Esophagus (tissue), 2 donors: ENCODE results near the gene MRPL12. TPM values are rescaled to one million over a fixed set of nuclear protein-coding genes. Genes with fewer than 3 reads are reported as not detected.

Source experiments
- H3K27ac ChIP-seq, 2 donors: one replicate each; pipeline ENCODE4 v1.5.1; 2013; ENCODE audit warnings: low read depth in 2 of 2, mild to moderate bottlenecking in 2 of 2, inconsistent platforms in 1 of 2, low read length in 1 of 2, moderate library complexity in 1 of 2
- H3K27me3 ChIP-seq, 2 donors: one replicate each; pipeline ENCODE4 v1.6.1; 2013; ENCODE audit warnings: low read length in 2 of 2, control low read depth in 1 of 2, mild to moderate bottlenecking in 1 of 2; ENCODE audit not compliant: insufficient read depth in 2 of 2, control insufficient read depth in 1 of 2
- H3K36me3 ChIP-seq, 2 donors: one replicate each; pipeline ENCODE4 v1.6.1; 2013; ENCODE audit warnings: low read length in 1 of 2; ENCODE audit not compliant: control insufficient read depth in 2 of 2, insufficient read depth in 2 of 2
- H3K4me1 ChIP-seq, 2 donors: one replicate each; pipeline ENCODE4 v1.6.1; 2013; ENCODE audit warnings: low read length in 1 of 2; ENCODE audit not compliant: control insufficient read depth in 2 of 2, insufficient read depth in 2 of 2
- H3K4me3 ChIP-seq, 2 donors: one replicate each; pipeline ENCODE4 v1.5.1; 2013; ENCODE audit warnings: low read length in 2 of 2, mild to moderate bottlenecking in 2 of 2, low read depth in 1 of 2, moderate library complexity in 1 of 2
- H3K9me3 ChIP-seq, 2 donors: one replicate each; pipeline ENCODE4 v1.6.1; 2013; ENCODE audit warnings: mild to moderate bottlenecking in 2 of 2, low read depth in 1 of 2, low read length in 1 of 2, moderate library complexity in 1 of 2; ENCODE audit not compliant: control insufficient read depth in 2 of 2, insufficient read depth in 1 of 2
- WGBS, 2 donors: extraction: QIAGEN DNeasy Blood & Tissue Kit; methylation state at CpG; one replicate each; pipeline ENCODE4 v1.1.7; 2013; 5-methylcytosine and 5-hydroxymethylcytosine counted together
- polyA plus RNA-seq, 2 donors: library from polyadenylated mRNA; stranded (reverse); fragments of 200-250 nt; gene quantifications; one replicate each; pipeline ENCODE4 v1.2.3, GENCODE V29; 2013
- donor health status: healthy with polysubstance abuse.
- donor health status: Bipolar disorder and iron deficiency.

Gene MRPL12
- 100 to 1,000 TPM; 136 to 173 TPM for polyA plus RNA-seq

DNA sequence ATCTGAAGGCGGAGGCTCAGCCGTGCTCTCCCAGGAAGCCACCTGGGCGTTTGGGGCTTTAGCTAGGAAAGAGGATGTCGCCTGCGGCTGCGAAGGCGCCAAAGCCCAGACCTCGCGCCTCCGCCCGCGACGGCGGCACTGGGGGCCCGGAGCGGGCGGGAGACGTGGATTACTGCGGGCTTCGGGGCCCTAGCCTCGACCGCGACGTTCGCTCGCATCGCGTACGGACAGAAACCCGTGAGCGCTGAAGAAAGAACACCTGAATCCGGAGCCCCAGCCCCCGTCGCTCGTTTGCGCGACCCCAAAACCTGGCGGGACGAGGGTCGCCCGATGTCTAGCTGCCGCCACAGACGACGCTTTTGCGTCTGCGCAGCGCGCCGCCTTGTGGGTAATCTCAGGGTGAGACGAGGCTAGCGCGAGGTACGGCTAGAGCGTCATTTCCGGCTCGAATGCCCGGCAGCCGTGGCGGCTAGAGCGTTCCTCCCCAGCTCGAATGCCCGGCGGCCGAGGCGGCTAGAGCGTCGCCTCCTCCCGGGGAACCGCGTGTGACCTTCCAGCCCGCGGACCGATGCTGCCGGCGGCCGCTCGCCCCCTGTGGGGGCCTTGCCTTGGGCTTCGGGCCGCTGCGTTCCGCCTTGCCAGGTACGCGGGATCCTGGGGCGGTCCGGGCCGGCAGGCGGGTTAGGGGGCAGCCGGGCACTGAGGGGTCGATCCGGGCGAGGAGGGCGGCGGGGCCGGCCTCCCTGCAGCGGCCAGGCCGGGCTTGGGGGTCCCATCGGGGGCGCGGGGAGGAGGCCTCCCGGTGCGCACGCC, at the start of gene MRPL12:
Gene MRPL12 (plus strand): TSS at position 434 of the 813 bp plus-strand sequence. CDS start 135 bp downstream, at position 569.
- 0 to 1% methylated on average over 102 of the region's 102 CpGs for WGBS, 2 donors
- H3K27me3 ChIP-seq = no peaks in the 10 kb centered on the region
- no peaks in the 10 kb centered on the region for H3K9me3 ChIP-seq
- peak within 1 kb of the TSS; percentile 74 to 96 for H3K27ac ChIP-seq
- H3K4me3 ChIP-seq = peak within 1 kb of the TSS; percentile 91 to 94
- peaks cover 0 to 39% of the 10 kb centered on the region in 2 donors for H3K36me3 ChIP-seq
- peaks cover 3 to 19% of the 10 kb centered on the region in 2 donors for H3K4me1 ChIP-seq

GRCh38 chr17:81655378-81656117, 47.6 kb upstream of the MRPL12 start:
- Histone ChIP-seq H3K4me1 (no peaks in the 10 kb centered on the region), H3K4me3 (no peak overlapping the region), H3K9me3 (no peaks in the 10 kb centered on the region), H3K27ac (no peak overlapping the region), H3K36me3 (no peaks in the 10 kb centered on the region), H3K27me3 (peaks cover 0 to 2% of the 10 kb centered on the region in 2 donors)
- WGBS, 2 donors = 71 to 77% methylated on average over 16 to 18 of the region's 18 CpGs

DNA sequence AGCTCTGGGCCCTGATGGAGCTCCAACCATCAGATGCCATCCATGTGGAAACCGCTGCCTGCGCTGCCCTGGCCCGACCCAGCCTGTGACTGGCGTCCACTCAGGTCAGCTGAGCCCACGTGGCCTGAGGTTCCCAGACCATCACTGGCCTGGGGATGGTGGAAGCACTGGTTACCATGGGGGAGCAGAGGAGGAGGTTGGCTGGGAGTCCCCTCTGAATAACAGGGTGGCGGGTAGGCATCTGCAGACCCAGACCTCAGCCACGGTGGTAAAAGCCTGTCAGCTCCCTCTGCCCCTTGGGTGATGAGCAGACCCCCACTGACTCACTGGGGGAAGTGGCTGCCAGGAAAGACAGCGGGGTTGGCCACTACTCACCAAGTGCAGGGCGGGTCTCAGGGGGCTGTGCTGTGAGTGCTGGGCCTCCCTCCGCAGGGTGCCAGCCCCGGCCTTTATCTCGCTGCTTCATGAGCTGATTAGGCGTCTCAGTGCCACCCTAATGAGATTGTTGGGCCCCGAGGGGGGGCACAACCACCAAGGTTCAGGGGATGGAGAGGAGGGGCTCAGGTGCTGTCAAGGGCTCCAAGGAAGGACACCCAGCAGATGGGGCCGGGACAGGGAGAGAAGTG, 46.9 kb upstream of the MRPL12 start, which contains the start of gene PDE6G:
Gene PDE6G (minus strand): TSS at position 425 of the 626 bp plus-strand sequence. CDS start 3,237 bp downstream, outside the sequence.
- Histone ChIP-seq H3K27ac (no peak within 1 kb of the TSS), H3K4me1 (no peaks in the 10 kb centered on the region), H3K27me3 (peaks cover 0 to 2% of the 10 kb centered on the region in 2 donors), H3K36me3 (no peaks in the 10 kb centered on the region), H3K4me3 (no peak within 1 kb of the TSS), H3K9me3 (no peaks in the 10 kb centered on the region)
- 82 to 84% methylated on average over 15 of the region's 15 CpGs for WGBS, 2 donors

GRCh38 chr17:81656835-81657234, 46.3 kb upstream of the MRPL12 start:
- no peaks in the 10 kb centered on the region for H3K4me1 ChIP-seq
- H3K36me3 ChIP-seq = no peaks in the 10 kb centered on the region
- H3K27me3 ChIP-seq = peaks cover 0 to 2% of the 10 kb centered on the region in 2 donors
- WGBS, 2 donors = 53 to 81% methylated on average over 4 of the region's 4 CpGs
- no peak overlapping the region for H3K27ac ChIP-seq
- H3K9me3 ChIP-seq = no peaks in the 10 kb centered on the region
- H3K4me3 ChIP-seq = no peak overlapping the region

GRCh38 chr17:81659038-81659437, 44.1 kb upstream of the MRPL12 start:
- no peaks in the 10 kb centered on the region for H3K4me1 ChIP-seq
- H3K9me3 ChIP-seq = no peaks in the 10 kb centered on the region
- peaks cover 0 to 2% of the 10 kb centered on the region in 2 donors for H3K27me3 ChIP-seq
- H3K36me3 ChIP-seq = no peaks in the 10 kb centered on the region
- H3K4me3 ChIP-seq = no peak overlapping the region
- H3K27ac ChIP-seq = peak overlapping the region; percentile 48 to 64
- 63 to 67% methylated on average over 5 of the region's 5 CpGs for WGBS, 2 donors

GRCh38 chr17:81660441-81660840, 42.7 kb upstream of the MRPL12 start:
- whole genome bisulfite sequencing, 2 donors = 90 to 91% methylated on average over 9 of the region's 9 CpGs
- Histone ChIP-seq H3K4me1 (peaks cover 2 to 8% of the 10 kb centered on the region in 2 donors), H3K27me3 (peaks cover 0 to 2% of the 10 kb centered on the region in 2 donors), H3K4me3 (no peak overlapping the region), H3K36me3 (peaks cover 0 to 3% of the 10 kb centered on the region in 2 donors), H3K9me3 (no peaks in the 10 kb centered on the region), H3K27ac (peak overlapping the region; percentile 63 to 77)

GRCh38 chr17:81662002-81662401, 41.2 kb upstream of the MRPL12 start:
- Histone ChIP-seq H3K4me1 (peaks cover 3 to 10% of the 10 kb centered on the region in 2 donors), H3K27ac (no peak overlapping the region), H3K27me3 (no peaks in the 10 kb centered on the region), H3K9me3 (no peaks in the 10 kb centered on the region), H3K4me3 (no peak overlapping the region), H3K36me3 (peaks cover 0 to 3% of the 10 kb centered on the region in 2 donors)
- 90 to 91% methylated on average over 4 of the region's 4 CpGs for WGBS, 2 donors

DNA sequence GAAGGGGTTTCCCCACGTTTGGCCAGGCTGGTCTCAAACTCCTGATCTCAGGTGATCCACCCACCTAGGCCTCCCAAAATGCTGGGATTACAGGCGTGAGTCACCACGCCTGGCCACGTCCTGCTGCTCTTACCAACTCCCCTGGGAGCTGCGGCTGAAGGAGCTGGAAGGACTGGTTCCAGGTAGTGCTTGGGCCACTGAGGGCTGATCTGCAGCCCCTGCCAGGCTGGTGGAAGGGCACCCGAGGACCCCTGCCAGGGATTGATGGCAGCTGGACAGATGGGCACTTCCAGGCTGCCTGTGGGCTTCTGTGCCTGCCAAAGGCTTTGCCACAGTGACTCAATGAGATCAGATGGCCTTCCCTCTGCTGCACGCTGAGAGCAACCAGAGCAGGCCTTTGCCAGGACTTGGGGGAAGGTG, 39.1 kb upstream of the MRPL12 start:
- no peaks in the 10 kb centered on the region for H3K27me3 ChIP-seq
- H3K36me3 ChIP-seq = peaks cover 0 to 4% of the 10 kb centered on the region in 2 donors
- peaks cover 6 to 10% of the 10 kb centered on the region in 2 donors for H3K4me1 ChIP-seq
- peak overlapping the region; percentile 30 to 78 for H3K27ac ChIP-seq
- H3K4me3 ChIP-seq = no peak overlapping the region
- no peaks in the 10 kb centered on the region for H3K9me3 ChIP-seq
- WGBS, 2 donors = 59 to 78% methylated on average over 7 of the region's 7 CpGs
